Measurements from ENCODE around the gene CISTR. TPM values are rescaled to one million over a fixed set of nuclear protein-coding genes. Genes with fewer than 3 reads are reported as not detected.

CISTR gene
- total RNA-seq, 1 experiment from 2014 or later: not detected

DNA sequence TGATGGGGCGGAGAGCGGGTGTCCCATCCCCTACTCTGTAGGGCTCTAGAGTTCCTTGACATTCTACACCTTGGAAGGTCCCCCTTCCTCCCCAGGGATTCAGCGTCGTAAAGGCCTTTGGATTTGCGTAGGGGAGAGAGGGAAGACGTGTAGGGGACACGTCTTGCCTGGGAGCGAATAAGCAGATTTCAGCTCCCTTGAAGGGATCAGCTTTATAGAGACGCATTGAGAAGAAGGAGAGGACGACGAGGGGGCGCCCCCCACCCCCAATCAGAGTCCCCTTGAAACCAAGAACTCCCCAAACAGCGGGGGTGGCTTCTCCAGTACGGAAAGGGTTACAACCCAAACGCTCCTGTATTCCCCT is 24.9 kb downstream of the CISTR start:
- Histone ChIP-seq H3K36me3 (ENCODE audit: insufficient read depth, low read length, poor library complexity, severe bottlenecking) (no peaks in the 10 kb centered on the region), H3K9me3 (ENCODE audit: low read depth, low read length, poor library complexity, severe bottlenecking) (no peaks in the 10 kb centered on the region), H3K4me3 (ENCODE audit: low read depth, low read length, poor library complexity, severe bottlenecking) (peak overlapping the region; percentile 57), H3K27ac (ENCODE audit: low read depth, low read length, poor library complexity, severe bottlenecking) (peak overlapping the region; percentile 20), H3K4me1 (ENCODE audit: insufficient read depth, low read length, poor library complexity, severe bottlenecking) (peaks cover 5% of the 10 kb centered on the region), H3K27me3 (replicated peaks; ENCODE audit: insufficient read depth, low read depth, low read length, poor library complexity) (no peaks in the 10 kb centered on the region)
- POLR2A ChIA-PET (ENCODE audit: low non-redundant PET): no interaction called here
- TF ChIP-seq EZH2 (IDR thresholded peaks at IDR 0.05; ENCODE audit: borderline replicate concordance, low read depth, low read length, poor library complexity, severe bottlenecking): no peak
- TF ChIP-seq, protein P1, sequence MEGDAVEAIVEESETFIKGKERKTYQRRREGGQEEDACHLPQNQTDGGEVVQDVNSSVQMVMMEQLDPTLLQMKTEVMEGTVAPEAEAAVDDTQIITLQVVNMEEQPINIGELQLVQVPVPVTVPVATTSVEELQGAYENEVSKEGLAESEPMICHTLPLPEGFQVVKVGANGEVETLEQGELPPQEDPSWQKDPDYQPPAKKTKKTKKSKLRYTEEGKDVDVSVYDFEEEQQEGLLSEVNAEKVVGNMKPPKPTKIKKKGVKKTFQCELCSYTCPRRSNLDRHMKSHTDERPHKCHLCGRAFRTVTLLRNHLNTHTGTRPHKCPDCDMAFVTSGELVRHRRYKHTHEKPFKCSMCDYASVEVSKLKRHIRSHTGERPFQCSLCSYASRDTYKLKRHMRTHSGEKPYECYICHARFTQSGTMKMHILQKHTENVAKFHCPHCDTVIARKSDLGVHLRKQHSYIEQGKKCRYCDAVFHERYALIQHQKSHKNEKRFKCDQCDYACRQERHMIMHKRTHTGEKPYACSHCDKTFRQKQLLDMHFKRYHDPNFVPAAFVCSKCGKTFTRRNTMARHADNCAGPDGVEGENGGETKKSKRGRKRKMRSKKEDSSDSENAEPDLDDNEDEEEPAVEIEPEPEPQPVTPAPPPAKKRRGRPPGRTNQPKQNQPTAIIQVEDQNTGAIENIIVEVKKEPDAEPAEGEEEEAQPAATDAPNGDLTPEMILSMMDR (conservative IDR thresholded peaks at IDR 0.05; ENCODE audit: low read depth, low read length): no peak
- CTCF ChIA-PET: no interaction called here
- DNase-seq (ENCODE audit: low spot score): peak; percentile 52
- no TSS peak for BruUV-seq (replicated peaks)
- intact Hi-C loops (cut with micrococcal nuclease; ENCODE audit: unreplicated experiment): no loop called here

GRCh38 chr12:53726341-53726740 is 25.4 kb downstream of the CISTR start:
- H3K4me3 ChIP-seq (ENCODE audit: low read depth, low read length, poor library complexity, severe bottlenecking): peak overlapping the region; percentile 57
- no peak for DNase-seq (ENCODE audit: low spot score)
- H3K9me3 ChIP-seq (ENCODE audit: low read depth, low read length, poor library complexity, severe bottlenecking): no peaks in the 10 kb centered on the region
- no peak overlapping the region for H3K27ac ChIP-seq (ENCODE audit: low read depth, low read length, poor library complexity, severe bottlenecking)
- intact Hi-C loops (cut with micrococcal nuclease; ENCODE audit: unreplicated experiment): no loop called here
- H3K27me3 ChIP-seq (replicated peaks; ENCODE audit: insufficient read depth, low read depth, low read length, poor library complexity): no peaks in the 10 kb centered on the region
- CTCF ChIA-PET: no interaction called here
- no TSS peak for BruUV-seq (replicated peaks)
- H3K4me1 ChIP-seq (ENCODE audit: insufficient read depth, low read length, poor library complexity, severe bottlenecking): peaks cover 5% of the 10 kb centered on the region
- POLR2A ChIA-PET (ENCODE audit: low non-redundant PET): no interaction called here
- TF ChIP-seq, protein P1 (conservative IDR thresholded peaks at IDR 0.05; ENCODE audit: low read depth, low read length): no peak
- TF ChIP-seq EZH2 (IDR thresholded peaks at IDR 0.05; ENCODE audit: borderline replicate concordance, low read depth, low read length, poor library complexity, severe bottlenecking): no peak
- no peaks in the 10 kb centered on the region for H3K36me3 ChIP-seq (ENCODE audit: insufficient read depth, low read length, poor library complexity, severe bottlenecking)

- CTCF ChIA-PET: no interaction called here
Measured at GRCh38 chr12:53725824-53726223, 26.0 kb downstream of the CISTR start.

More at GRCh38 chr12:53725824-53726223, 26.0 kb downstream of the CISTR start:
- POLR2A ChIA-PET (ENCODE audit: low non-redundant PET): no interaction called here
- H3K27me3 ChIP-seq (replicated peaks; ENCODE audit: insufficient read depth, low read depth, low read length, poor library complexity): no peaks in the 10 kb centered on the region
- intact Hi-C loops (cut with micrococcal nuclease; ENCODE audit: unreplicated experiment): no loop called here
- peaks cover 5% of the 10 kb centered on the region for H3K4me1 ChIP-seq (ENCODE audit: insufficient read depth, low read length, poor library complexity, severe bottlenecking)
- TF ChIP-seq EZH2 (IDR thresholded peaks at IDR 0.05; ENCODE audit: borderline replicate concordance, low read depth, low read length, poor library complexity, severe bottlenecking): no peak
- TF ChIP-seq, protein P1 (conservative IDR thresholded peaks at IDR 0.05; ENCODE audit: low read depth, low read length): no peak
- peak overlapping the region; percentile 57 for H3K4me3 ChIP-seq (ENCODE audit: low read depth, low read length, poor library complexity, severe bottlenecking)
- H3K27ac ChIP-seq (ENCODE audit: low read depth, low read length, poor library complexity, severe bottlenecking): no peak overlapping the region
- no peaks in the 10 kb centered on the region for H3K9me3 ChIP-seq (ENCODE audit: low read depth, low read length, poor library complexity, severe bottlenecking)
- H3K36me3 ChIP-seq (ENCODE audit: insufficient read depth, low read length, poor library complexity, severe bottlenecking): no peaks in the 10 kb centered on the region
- no peak for DNase-seq (ENCODE audit: low spot score)
- no TSS peak for BruUV-seq (replicated peaks)

All from A673 (cell line).